Fibroblast of the aortic adventitia (primary cell): ENCODE measurements around the gene ZSCAN30. TPM values are rescaled to one million over a fixed set of nuclear protein-coding genes. Genes with fewer than 3 reads are reported as not detected.
A peak's percentile ranks its signal among the peaks of the same experiment; 100 is the strongest.

ENCODE experiments used
- DNase-seq: peaks from one replicate; pipeline ENCODE4 v3.0.0-alpha.2; 2010; ENCODE audit warnings: low read depth
- H3K4me3 ChIP-seq: 2 replicates; pipeline ENCODE4 v1.5.1; 2011; ENCODE audit warnings: low read depth, mild to moderate bottlenecking, control low read depth, low read length, moderate library complexity
- total RNA-seq: library from RNA; depleted of rRNA; stranded (reverse); fragments of >200 nt; gene quantifications from 2 replicates; pipeline ENCODE4 v1.2.3, GENCODE V29; 2012; ENCODE audit warnings: low replicate concordance
- TF ChIP-seq, protein P1 (sequence below): IDR thresholded peaks from 2 replicates; pipeline ENCODE4 v1.5.1; 2011; ENCODE audit warnings: mild to moderate bottlenecking, low read length, control low read depth, inconsistent platforms; ENCODE audit not compliant: insufficient read depth

ZSCAN30 gene
- total RNA-seq, 1 donor: 22.6 TPM

DNA sequence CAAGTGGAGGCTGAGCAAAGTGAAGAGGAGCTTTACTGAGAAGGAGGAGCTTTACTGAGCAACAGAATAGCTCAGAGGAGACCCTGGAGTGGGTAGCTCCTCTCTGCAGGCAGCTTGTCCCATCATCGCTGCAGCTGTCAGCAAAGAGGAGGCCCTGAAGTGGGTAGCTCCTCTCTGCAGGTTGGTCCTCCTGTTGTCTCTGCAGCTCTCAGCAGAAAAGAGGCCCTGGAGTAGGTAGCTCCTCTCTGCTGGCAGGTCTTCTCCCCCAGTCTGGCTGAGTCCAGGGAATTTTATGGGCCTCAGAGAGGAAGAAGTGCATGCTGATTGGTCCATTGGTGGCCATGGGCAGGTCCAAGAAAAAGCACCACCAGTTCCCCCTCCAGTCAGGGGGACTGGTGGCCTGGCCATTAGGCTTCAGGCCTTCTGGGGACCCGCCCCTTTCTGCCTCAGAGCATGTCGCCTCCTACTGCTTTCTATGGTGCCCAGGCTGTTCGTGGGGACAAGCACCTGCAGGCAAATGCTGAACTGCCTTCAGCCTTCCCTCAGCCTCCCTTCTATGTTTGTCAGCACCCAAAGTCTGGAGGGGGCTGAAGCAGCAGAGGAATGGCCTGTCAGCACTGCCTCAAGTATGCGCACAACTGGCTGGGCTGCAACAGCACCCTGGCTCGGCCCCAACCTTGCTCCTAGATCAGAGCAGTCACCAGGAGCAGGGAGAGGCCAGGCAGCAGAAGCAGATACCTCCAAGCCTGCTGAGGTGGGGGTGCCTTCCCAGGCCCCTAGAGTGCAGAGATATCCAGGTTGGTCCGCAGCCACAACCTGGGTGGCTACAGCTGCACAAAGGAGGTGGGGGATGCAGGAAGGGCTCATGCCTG lies 5.9 kb downstream of the ZSCAN30 start:
- TF ChIP-seq, protein P1, sequence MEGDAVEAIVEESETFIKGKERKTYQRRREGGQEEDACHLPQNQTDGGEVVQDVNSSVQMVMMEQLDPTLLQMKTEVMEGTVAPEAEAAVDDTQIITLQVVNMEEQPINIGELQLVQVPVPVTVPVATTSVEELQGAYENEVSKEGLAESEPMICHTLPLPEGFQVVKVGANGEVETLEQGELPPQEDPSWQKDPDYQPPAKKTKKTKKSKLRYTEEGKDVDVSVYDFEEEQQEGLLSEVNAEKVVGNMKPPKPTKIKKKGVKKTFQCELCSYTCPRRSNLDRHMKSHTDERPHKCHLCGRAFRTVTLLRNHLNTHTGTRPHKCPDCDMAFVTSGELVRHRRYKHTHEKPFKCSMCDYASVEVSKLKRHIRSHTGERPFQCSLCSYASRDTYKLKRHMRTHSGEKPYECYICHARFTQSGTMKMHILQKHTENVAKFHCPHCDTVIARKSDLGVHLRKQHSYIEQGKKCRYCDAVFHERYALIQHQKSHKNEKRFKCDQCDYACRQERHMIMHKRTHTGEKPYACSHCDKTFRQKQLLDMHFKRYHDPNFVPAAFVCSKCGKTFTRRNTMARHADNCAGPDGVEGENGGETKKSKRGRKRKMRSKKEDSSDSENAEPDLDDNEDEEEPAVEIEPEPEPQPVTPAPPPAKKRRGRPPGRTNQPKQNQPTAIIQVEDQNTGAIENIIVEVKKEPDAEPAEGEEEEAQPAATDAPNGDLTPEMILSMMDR: no peak
- no peak overlapping the region for H3K4me3 ChIP-seq
- DNase-seq: no peak

DNA sequence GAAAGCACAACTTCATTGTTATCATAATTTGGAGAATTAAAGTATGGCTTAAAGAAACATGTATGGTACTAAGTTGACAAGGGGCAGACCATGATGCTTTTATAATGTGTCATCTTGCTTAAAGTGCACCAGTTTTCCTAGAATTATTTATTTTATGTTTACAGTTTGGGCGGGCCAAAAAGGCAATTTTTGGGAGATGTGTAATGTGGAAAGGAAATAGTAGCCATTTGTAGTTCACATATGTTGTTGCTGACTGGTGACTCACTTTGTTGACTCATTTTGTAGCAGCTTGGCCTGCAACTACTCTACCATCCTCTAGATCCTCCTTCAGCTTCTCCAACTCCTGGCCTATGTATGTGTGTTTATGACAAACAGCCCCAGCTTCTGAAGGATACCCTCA lies 7.7 kb downstream of the ZSCAN30 start:
- no peak overlapping the region for H3K4me3 ChIP-seq
- TF ChIP-seq, protein P1: peak; percentile 5
- DNase-seq: peak; percentile 75

DNA sequence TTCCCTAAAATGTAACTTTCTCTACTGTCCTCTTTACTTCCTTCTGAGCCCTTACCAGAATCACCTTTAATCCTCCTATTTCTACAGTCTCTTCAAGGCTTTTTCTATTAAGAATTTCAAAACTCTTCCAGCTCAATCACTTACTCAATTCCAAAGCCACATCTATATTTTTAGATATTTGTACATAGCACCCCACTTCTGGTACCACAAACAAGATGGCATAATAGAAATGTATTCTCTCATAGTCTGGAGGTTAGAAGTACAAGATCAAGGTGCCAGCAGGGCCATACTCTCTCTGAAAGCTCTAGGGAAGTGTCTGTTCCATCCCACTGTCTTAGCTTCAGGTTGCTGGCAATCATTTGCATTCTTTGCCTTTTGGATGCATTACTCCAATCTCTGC lies 11.1 kb downstream of the ZSCAN30 start:
- TF ChIP-seq, protein P1: no peak
- H3K4me3 ChIP-seq: no peak overlapping the region
- DNase-seq: no peak

DNA sequence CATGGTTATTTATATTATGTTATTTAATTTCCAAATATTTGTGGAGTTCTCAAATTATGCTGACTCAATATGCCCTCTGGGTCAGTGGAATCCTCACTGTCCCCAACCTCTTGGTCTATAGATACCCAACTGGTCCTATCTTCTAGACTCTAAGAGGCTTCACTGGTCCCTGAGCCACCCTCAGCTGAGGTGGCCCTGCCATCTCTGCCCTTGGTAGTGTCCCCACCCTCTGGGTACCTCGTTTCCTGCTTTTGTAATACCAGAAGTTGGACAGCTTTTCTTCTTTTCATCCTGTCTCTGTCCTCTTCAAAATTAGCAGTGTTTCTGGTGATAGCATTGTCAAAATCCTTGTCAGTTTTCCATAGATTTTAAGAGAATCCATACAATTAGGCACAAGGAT lies 11.9 kb downstream of the ZSCAN30 start:
- DNase-seq: no peak
- TF ChIP-seq, protein P1: no peak
- H3K4me3 ChIP-seq: no peak overlapping the region

DNA sequence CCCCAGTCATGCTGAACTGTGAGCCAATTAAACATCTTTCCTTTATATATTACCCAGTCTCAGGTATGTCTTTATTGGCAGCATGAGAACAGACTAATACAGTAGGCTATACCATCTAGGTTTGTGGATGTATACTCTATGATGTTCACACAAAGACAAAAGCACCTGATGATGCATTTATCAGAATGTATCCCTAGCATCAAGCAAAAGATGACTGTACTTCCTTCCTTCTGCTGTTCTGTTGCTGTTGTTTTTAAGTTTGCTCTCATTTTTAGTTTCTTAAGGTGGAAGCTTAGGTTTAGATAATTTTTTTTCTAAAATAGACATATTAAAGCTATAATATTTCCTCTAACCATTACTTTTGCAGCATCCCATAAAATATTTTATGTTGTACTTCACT lies 12.4 kb downstream of the ZSCAN30 start:
- no peak overlapping the region for H3K4me3 ChIP-seq
- no peak for DNase-seq
- TF ChIP-seq, protein P1: no peak

DNA sequence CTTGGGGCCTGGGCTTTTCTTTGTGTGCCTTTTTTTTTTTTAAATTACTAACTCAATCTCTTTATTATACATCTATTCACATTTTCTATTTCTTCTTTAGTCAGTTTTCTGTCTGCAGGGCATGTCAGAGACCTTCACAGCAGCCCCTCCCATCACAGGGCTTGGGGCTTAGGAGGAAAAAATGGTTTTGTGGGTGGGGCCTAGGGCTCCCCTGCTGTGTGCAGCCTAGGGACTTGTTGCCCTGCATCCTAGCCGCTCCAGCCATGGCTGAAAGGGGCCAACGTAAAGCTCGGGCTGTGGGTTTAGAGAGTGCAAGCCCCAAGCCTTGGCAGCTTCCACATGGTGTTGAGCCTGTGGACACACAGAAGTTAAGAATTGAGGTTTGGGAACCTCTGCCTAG lies 13.8 kb downstream of the ZSCAN30 start:
- H3K4me3 ChIP-seq: no peak overlapping the region
- DNase-seq: no peak
- TF ChIP-seq, protein P1: no peak
